ENCODE measurements around the gene MID2.

The MID2 gene

DNA sequence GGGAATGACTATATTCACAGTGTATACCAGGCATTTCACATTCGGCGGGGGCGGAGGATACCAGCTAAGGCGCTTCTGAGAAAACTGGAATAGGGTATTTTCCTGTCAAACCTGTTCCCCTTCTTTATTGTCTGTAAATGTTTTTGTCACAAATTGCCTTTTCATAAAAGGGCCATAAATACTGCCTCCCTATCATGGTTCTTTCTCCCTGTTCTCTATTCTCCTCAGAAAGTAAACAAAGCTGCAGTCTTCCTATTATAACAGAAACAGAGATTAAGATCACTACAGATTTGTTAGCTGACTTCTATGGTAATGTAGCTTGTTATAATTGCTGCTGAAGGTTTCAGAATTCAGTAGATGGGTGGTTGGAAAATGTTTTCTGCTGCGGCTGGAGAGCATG is 32.2 kb downstream of the MID2 start:
- Histone ChIP-seq H3K4me3 (replicated peaks; ENCODE audit: low read depth, low read length) (no peak overlapping the region), H3K27me3 (replicated peaks; ENCODE audit: control insufficient read depth, insufficient read depth, low read length) (no peaks in the 10 kb centered on the region), H3K36me3 (ENCODE audit: control insufficient read depth, insufficient read depth, low read length) (no peaks in the 10 kb centered on the region)
- TF ChIP-seq, protein P1, sequence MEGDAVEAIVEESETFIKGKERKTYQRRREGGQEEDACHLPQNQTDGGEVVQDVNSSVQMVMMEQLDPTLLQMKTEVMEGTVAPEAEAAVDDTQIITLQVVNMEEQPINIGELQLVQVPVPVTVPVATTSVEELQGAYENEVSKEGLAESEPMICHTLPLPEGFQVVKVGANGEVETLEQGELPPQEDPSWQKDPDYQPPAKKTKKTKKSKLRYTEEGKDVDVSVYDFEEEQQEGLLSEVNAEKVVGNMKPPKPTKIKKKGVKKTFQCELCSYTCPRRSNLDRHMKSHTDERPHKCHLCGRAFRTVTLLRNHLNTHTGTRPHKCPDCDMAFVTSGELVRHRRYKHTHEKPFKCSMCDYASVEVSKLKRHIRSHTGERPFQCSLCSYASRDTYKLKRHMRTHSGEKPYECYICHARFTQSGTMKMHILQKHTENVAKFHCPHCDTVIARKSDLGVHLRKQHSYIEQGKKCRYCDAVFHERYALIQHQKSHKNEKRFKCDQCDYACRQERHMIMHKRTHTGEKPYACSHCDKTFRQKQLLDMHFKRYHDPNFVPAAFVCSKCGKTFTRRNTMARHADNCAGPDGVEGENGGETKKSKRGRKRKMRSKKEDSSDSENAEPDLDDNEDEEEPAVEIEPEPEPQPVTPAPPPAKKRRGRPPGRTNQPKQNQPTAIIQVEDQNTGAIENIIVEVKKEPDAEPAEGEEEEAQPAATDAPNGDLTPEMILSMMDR (IDR thresholded peaks at IDR 0.05; ENCODE audit: insufficient read depth, low read length, poor library complexity, severe bottlenecking), result no peak
- no peak for DNase-seq (ENCODE audit: extremely low read depth, insufficient read length)

DNA sequence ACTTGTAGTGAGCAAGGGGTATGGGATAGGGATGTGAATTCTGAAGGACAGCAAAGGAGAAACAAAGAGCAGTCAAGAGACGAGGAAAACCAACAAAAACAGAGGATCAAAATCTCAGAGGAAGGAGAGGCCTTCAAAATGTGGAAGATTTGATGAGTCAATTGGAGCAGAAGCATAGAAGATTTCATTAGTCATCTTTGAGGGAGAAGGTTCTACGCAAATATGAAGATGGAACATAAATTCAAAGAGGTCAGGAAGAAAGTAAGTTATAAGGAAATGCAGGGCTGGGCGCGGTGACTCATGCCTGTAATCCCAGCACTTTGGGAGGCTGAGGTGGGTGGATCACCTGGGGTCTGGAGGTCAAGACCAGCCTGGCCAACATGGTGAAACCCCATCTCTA is 35.4 kb downstream of the MID2 start:
- no peak overlapping the region for H3K4me3 ChIP-seq (replicated peaks; ENCODE audit: low read depth, low read length)
- TF ChIP-seq, protein P1 (IDR thresholded peaks at IDR 0.05; ENCODE audit: insufficient read depth, low read length, poor library complexity, severe bottlenecking), result no peak
- no peaks in the 10 kb centered on the region for H3K36me3 ChIP-seq (ENCODE audit: control insufficient read depth, insufficient read depth, low read length)
- DNase-seq (ENCODE audit: extremely low read depth, insufficient read length), result no peak
- no peaks in the 10 kb centered on the region for H3K27me3 ChIP-seq (replicated peaks; ENCODE audit: control insufficient read depth, insufficient read depth, low read length)

DNA sequence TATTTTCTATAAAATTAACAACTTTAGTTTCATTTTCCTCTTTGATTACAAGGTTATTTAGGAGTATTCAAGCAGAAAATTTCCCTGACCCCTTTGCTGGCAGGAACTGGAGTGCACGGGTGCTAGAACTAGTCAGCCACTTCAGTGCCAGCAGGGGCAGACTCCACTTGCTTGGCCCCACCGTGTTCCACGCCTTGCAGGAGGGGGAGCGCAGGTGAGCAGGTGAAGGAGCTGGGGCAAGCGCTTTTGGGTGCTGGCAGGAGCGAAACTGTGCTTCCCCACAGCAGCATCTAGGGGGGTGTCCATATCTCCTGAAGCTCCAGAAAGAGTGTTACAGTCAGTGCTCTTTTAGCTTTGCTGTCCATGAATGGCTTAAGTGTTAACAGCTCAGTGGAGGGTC is 45.5 kb downstream of the MID2 start:
- DNase-seq (ENCODE audit: extremely low read depth, insufficient read length), result no peak
- H3K36me3 ChIP-seq (ENCODE audit: control insufficient read depth, insufficient read depth, low read length), result no peaks in the 10 kb centered on the region
- TF ChIP-seq, protein P1 (IDR thresholded peaks at IDR 0.05; ENCODE audit: insufficient read depth, low read length, poor library complexity, severe bottlenecking), result no peak
- H3K4me3 ChIP-seq (replicated peaks; ENCODE audit: low read depth, low read length), result no peak overlapping the region
- H3K27me3 ChIP-seq (replicated peaks; ENCODE audit: control insufficient read depth, insufficient read depth, low read length), result no peaks in the 10 kb centered on the region

DNA sequence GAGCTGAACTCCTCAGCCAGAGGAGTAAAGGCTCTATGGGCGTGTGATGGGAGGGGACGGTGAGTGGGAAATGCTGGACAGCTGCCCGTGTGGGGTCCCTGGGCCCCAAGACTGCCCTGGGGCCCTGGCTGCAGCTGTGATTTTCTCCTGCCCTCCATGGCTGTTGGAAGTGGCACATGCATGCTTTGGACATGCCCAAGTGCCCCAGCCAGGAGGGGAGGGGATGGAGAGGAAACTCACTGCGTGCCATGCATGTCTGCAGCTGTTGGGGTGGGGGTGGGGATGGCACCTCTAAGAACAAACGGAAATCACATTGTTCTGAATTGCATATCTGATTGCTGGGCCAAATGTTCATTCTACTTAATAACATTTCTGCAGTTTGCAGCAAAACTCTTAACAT is 52.4 kb downstream of the MID2 start:
- DNase-seq (ENCODE audit: extremely low read depth, insufficient read length), result no peak

DNA sequence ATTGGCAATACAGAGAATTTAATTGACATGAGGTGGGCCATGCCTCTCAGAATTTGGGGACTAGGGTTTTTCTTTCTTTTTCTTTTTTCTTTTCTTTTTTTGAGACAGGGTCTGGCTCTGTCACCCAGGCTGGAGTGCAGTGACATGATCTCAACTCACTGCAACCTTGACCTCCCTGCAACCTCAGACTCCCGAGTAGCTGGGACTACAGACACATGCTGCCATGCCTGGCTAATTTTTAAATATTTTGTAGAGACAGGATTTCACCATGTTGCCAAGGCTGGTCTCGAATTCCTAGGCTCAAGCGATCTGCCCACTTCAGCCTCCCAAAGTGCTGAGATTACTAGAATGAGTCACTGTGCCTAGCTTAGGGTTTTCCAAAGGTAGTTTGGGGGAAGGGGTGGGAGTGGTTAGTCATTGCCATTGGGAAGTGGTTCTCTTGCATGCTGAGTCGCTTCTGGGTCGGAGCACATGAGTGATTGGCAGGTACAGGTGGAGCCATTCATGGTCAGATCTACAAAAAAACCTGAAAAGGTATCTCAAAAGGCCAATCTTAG is 54.5 kb downstream of the MID2 start:
- no peaks in the 10 kb centered on the region; the same call in 1 of the 2 replicates for H3K27me3 ChIP-seq (replicated peaks; ENCODE audit: control insufficient read depth, insufficient read depth, low read length)
- TF ChIP-seq, protein P1 (IDR thresholded peaks at IDR 0.05; ENCODE audit: insufficient read depth, low read length, poor library complexity, severe bottlenecking), result no peak
- no peak overlapping the region for H3K4me3 ChIP-seq (replicated peaks; ENCODE audit: low read depth, low read length)
- no peaks in the 10 kb centered on the region for H3K36me3 ChIP-seq (ENCODE audit: control insufficient read depth, insufficient read depth, low read length)
- no peak for DNase-seq (ENCODE audit: extremely low read depth, insufficient read length)

More for the DNA sequence above, 52.4 kb downstream of the MID2 start:
- Histone ChIP-seq H3K27me3 (replicated peaks; ENCODE audit: control insufficient read depth, insufficient read depth, low read length) (no peaks in the 10 kb centered on the region; the same call in 1 of the 2 replicates), H3K36me3 (ENCODE audit: control insufficient read depth, insufficient read depth, low read length) (no peaks in the 10 kb centered on the region), H3K4me3 (replicated peaks; ENCODE audit: low read depth, low read length) (no peak overlapping the region)
- TF ChIP-seq, protein P1 (IDR thresholded peaks at IDR 0.05; ENCODE audit: insufficient read depth, low read length, poor library complexity, severe bottlenecking), result no peak

DNA sequence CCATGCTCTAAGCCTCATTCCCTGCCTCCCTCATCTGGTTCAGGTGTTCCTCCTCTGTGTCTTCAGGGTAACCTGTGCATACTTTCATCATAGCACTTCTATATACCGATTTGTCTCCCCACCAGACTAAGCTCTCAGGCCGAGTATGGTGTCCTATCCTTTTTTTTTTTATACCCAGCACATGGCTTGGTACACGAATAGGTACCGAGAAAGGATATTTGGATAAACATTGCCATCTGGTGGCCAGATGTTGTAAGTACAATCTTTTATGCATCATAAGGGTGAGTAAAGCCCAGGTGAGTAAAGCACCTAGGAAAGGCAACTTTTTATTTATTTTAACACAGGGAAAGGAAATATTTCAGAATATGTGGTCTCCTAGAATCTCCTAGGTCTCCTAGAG is 68.4 kb downstream of the MID2 start:
- H3K36me3 ChIP-seq (ENCODE audit: control insufficient read depth, insufficient read depth, low read length), result no peaks in the 10 kb centered on the region
- no peak overlapping the region for H3K4me3 ChIP-seq (replicated peaks; ENCODE audit: low read depth, low read length)
- peak; percentile 6 for DNase-seq (ENCODE audit: extremely low read depth, insufficient read length)
- no peaks in the 10 kb centered on the region for H3K27me3 ChIP-seq (replicated peaks; ENCODE audit: control insufficient read depth, insufficient read depth, low read length)
- TF ChIP-seq, protein P1 (IDR thresholded peaks at IDR 0.05; ENCODE audit: insufficient read depth, low read length, poor library complexity, severe bottlenecking), result peak; percentile 60

Measured in GM06990 (cell line).